Activated CD4-positive, alpha-beta T cell treated with anti-CD3 and anti-CD28 coated beads for 36 hours (primary cell): ENCODE results near the gene CHRD. TPM values are rescaled to one million over a fixed set of nuclear protein-coding genes. Genes with fewer than 3 reads are reported as not detected.

ENCODE experiments used
- ATAC-seq: fragments of 200-7000 bp; cut with Tn5 transposase; one replicate; pipeline ENCODE4 v1.10.0; 2021; ENCODE audit warnings: mild to moderate bottlenecking, moderate library complexity
- CTCF ChIA-PET: fragments of 350-600 bp; sonication (Branson Sonifier 250); formaldehyde crosslinking; loops from one replicate; lab custom pipeline; 2021; ENCODE audit warnings: antibody characterized with exemption; lab: Charles Lee
- POLR2A ChIA-PET: fragments of 350-600 bp; sonication (Branson Sonifier 250); formaldehyde crosslinking; loops from one replicate; lab custom pipeline; 2021; ENCODE audit warnings: antibody characterized with exemption, inconsistent platforms; lab: Charles Lee
- DNase-seq: peaks from one replicate; pipeline ENCODE4 v3.0.0-alpha.2; 2020
- H3K27ac Mint-ChIP-seq: one replicate; pipeline ENCODE4 v1.8.0; 2021; ENCODE audit warnings: mixed read lengths
- H3K27me3 Mint-ChIP-seq: one replicate; pipeline ENCODE4 v1.8.0; 2021; ENCODE audit warnings: mixed read lengths
- H3K36me3 Mint-ChIP-seq: one replicate; pipeline ENCODE4 v1.8.0; 2021; ENCODE audit warnings: low read depth, mixed read lengths
- H3K4me1 Mint-ChIP-seq: one replicate; pipeline ENCODE4 v1.8.0; 2021; ENCODE audit warnings: mixed read lengths
- H3K4me3 Mint-ChIP-seq: one replicate; pipeline ENCODE4 v1.8.0; 2021; ENCODE audit warnings: mild to moderate bottlenecking, moderate library complexity, mixed read lengths
- H3K9me3 Mint-ChIP-seq: one replicate; pipeline ENCODE4 v1.8.0; 2021; ENCODE audit warnings: low read depth, mixed read lengths
- intact Hi-C, 2 experiments: fragments of 100-400 bp; cut with DNase I in 1 of 2; cut with micrococcal nuclease in 1 of 2; formaldehyde crosslinking; loops; one replicate each; pipeline versions ENCODE4 v1.14.2 to v1.15.1; 2022 to 2024; cut with DNase I, micrococcal nuclease
- total RNA-seq, 2 experiments: library from RNA; stranded (reverse); gene quantifications; one replicate each; pipeline ENCODE4 v1.2.3, GENCODE V29; 2021

The CHRD gene
- total RNA-seq, 2 experiments from 2014 or later = 0.23 TPM; not detected in 1

DNA sequence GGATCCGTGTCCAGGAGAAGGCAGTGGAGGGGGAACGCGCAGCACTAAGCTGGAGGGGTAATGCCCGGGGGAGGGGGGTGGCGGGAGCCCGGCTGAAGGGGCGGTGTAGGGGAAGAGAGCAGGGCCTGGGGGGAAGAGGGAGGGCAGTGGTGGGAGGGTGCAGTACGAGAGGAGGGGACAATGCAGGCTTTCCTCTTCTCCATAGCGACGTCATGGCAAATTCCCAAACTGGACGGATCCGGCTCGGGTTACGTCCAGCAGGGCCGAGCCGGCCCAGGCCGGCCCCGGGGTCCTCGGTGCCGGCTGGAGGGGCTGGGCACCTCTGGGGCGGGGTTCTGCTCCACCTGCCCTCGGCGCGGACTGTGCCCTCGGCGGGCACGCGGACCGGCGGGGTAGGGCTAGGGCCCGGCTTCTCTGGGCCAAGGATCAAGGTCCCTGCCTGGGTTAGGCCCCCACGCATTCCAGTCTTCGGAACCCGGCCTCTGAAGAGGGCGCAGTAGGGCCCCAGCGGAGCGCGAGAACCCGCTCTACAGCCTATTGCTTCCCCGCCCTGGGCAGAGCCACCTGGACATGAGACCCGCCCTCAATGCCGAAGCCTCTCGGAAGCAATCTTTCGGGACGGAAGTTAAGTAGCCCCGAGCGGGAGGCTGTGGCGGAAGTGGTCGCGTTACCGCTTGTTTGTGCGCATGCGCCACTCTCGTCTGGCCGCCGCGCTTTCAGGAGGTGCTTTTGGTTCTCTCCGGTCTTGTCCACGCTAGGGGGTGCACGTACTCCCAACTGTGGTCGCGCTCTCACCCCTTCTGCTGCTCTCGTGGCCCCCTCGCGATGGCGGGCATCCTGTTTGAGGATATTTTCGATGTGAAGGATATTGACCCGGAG lies 16.9 kb upstream of the CHRD start:
- H3K4me1 Mint-ChIP-seq = peaks cover 30% of the 10 kb centered on the region

GRCh38 chr3:184366619-184367289 lies 13.1 kb upstream of the CHRD start:
- Mint-ChIP-seq H3K27ac (peak overlapping the region; percentile 19), H3K4me3 (no peak overlapping the region), H3K36me3 (peaks cover 53% of the 10 kb centered on the region), H3K4me1 (peaks cover 31% of the 10 kb centered on the region), H3K27me3 (no peaks in the 10 kb centered on the region), H3K9me3 (no peaks in the 10 kb centered on the region)
- DNase-seq = no peak
- intact Hi-C loops = no loop called here
- CTCF ChIA-PET = interaction anchor here (0.7 kb wide), 1 partner anchor 14 kb away, joined by 3 read pairs; no protein-coding TSS in a partner anchor
- POLR2A ChIA-PET = interaction anchor here (0.7 to 1.1 kb wide), 2 partner anchors 18 to 41 kb away, joined by 3 to 4 read pairs; no protein-coding TSS in a partner anchor
- ATAC-seq = no peak

More for the DNA sequence above, 16.9 kb upstream of the CHRD start:
- peaks cover 38% of the 10 kb centered on the region for H3K36me3 Mint-ChIP-seq
- peak; percentile 97 for DNase-seq
- ChIA-PET CTCF (interaction anchor here (0.7 to 1.8 kb wide), 8 partner anchors 9 to 178 kb away, joined by 3 to 9 read pairs (median 4); partner anchors contain the start of gene FAM131A), POLR2A (interaction anchor here (0.6 kb wide), 1 partner anchor 28 kb away, joined by 4 read pairs; no protein-coding TSS in a partner anchor)
- peak overlapping the region; percentile 98 for H3K4me3 Mint-ChIP-seq
- H3K9me3 Mint-ChIP-seq = no peaks in the 10 kb centered on the region
- peak overlapping the region; percentile 98 for H3K27ac Mint-ChIP-seq
- ATAC-seq = peak; percentile 91
- intact Hi-C loops = loop anchor here (1.0 to 5.0 kb wide), 13 partner anchors 28 to 919 kb away; partner anchors contain the start of genes ALG3 (in 2 of the 2), EIF4G1 (in 2 of the 2), PSMD2 (in 2 of the 2) and VPS8 (in 2 of the 2)
- H3K27me3 Mint-ChIP-seq = no peaks in the 10 kb centered on the region

DNA sequence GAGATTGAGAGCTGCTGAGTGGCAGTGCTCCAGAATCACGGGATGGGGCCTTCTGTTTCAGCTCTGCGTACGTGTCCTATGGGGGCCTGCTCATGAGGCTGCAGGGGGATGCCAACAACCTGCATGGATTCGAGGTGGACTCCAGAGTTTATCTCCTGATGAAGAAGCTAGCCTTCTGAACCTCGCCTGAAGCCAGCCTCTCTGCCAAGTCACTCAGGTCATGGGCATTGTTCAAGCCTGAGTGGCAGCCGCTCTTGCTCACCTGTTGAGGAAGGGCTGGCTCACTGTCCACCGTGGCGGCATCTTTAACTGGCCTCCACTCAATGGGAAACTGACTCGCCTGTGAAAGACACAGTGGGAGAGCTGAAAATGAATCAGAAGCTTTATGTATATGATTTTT lies 11.7 kb upstream of the CHRD start:
- peak overlapping the region; percentile 7 for H3K27ac Mint-ChIP-seq
- ChIA-PET POLR2A (interaction anchor here (0.6 kb wide), 1 partner anchor 25 kb away, joined by 3 read pairs; no protein-coding TSS in a partner anchor), CTCF (interaction anchor here (0.6 to 6.3 kb wide), 3 partner anchors 146 to 197 kb away, joined by 3 to 128 read pairs (median 6); no protein-coding TSS in a partner anchor)
- H3K36me3 Mint-ChIP-seq = peaks cover 53% of the 10 kb centered on the region
- H3K4me1 Mint-ChIP-seq = peaks cover 32% of the 10 kb centered on the region
- no peak overlapping the region for H3K4me3 Mint-ChIP-seq
- intact Hi-C loops = no loop called here
- ATAC-seq (no peak), DNase-seq (no peak)
- H3K9me3 Mint-ChIP-seq = no peaks in the 10 kb centered on the region
- no peaks in the 10 kb centered on the region for H3K27me3 Mint-ChIP-seq

- DNase-seq (no peak), ATAC-seq (no peak)
- intact Hi-C loops = no loop called here
- Mint-ChIP-seq H3K36me3 (peaks cover 47% of the 10 kb centered on the region), H3K4me1 (peaks cover 32% of the 10 kb centered on the region), H3K27ac (peak overlapping the region; percentile 7), H3K4me3 (no peak overlapping the region), H3K9me3 (no peaks in the 10 kb centered on the region), H3K27me3 (no peaks in the 10 kb centered on the region)
- ChIA-PET POLR2A (interaction anchor here (0.6 to 0.8 kb wide), 2 partner anchors 26 to 105 kb away, joined by 3 read pairs; no protein-coding TSS in a partner anchor), CTCF (interaction anchor here (0.6 to 6.3 kb wide), 4 partner anchors 145 to 396 kb away, joined by 3 to 128 read pairs (median 4); no protein-coding TSS in a partner anchor)
These were observed 11.2 kb upstream of the CHRD start for GRCh38 chr3:184368586-184369183.

GRCh38 chr3:184371570-184372018 lies 8.3 kb upstream of the CHRD start:
- DNase-seq (peak; percentile 81), ATAC-seq (peak; percentile 95)
- CTCF ChIA-PET = interaction anchor here (0.6 to 6.3 kb wide), 48 partner anchors 8 to 1349 kb away, joined by 3 to 128 read pairs (median 4); partner anchors contain the start of genes ABCC5, CHRD, DVL3 and EPHB3
- no peaks in the 10 kb centered on the region for H3K9me3 Mint-ChIP-seq
- intact Hi-C loops = loop anchor here (1.0 to 5.0 kb wide), 4 partner anchors 46 to 170 kb away; no protein-coding TSS in a partner anchor
- H3K27me3 Mint-ChIP-seq = peaks cover 3% of the 10 kb centered on the region
- H3K36me3 Mint-ChIP-seq = peaks cover 26% of the 10 kb centered on the region
- H3K27ac Mint-ChIP-seq = no peak overlapping the region
- peaks cover 16% of the 10 kb centered on the region for H3K4me1 Mint-ChIP-seq
- no peak overlapping the region for H3K4me3 Mint-ChIP-seq
- POLR2A ChIA-PET = interaction anchor here (0.7 to 0.8 kb wide), 2 partner anchors 142 to 470 kb away, joined by 3 read pairs; no protein-coding TSS in a partner anchor

DNA sequence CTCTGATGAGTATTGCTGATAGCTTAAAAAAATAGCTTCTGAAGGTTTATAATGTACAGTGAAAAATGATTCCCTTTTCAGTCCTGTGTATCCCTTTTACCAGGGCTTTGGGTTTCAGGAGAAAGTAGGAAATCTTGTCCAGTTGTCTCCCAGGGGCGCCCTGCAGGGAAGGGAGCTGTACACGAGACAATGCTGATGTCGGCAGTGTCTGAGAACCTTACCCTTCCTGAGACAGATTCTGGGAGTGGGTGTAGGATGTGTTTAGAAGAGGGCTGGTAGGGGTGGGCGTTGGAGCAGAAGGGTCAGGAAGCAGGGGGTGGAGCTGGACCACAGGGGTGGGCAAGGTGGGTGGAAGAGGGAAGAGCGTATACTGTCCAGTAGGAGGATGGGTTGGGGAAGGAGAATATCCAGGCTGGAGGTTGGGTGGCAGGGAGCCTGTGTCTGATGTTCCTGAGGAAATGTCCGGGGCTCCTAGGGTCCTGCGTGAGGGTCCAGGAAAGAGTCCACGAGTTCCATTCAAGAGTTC lies 7.5 kb upstream of the CHRD start:
- DNase-seq (no peak), ATAC-seq (no peak)
- Mint-ChIP-seq H3K36me3 (peaks cover 18% of the 10 kb centered on the region), H3K27ac (no peak overlapping the region), H3K4me1 (peaks cover 11% of the 10 kb centered on the region), H3K4me3 (no peak overlapping the region), H3K27me3 (peaks cover 5% of the 10 kb centered on the region), H3K9me3 (no peaks in the 10 kb centered on the region)
- CTCF ChIA-PET = interaction anchor here (0.6 to 6.3 kb wide), 38 partner anchors 8 to 488 kb away, joined by 3 to 128 read pairs (median 5); partner anchors contain the start of genes CHRD, EPHB3 and PARL
- intact Hi-C loops = loop anchor here in 1 of 2 experiments (5.0 kb wide), 1 partner anchor 95 kb away; no protein-coding TSS in a partner anchor
- POLR2A ChIA-PET = no interaction called here

- CTCF ChIA-PET = interaction anchor here (0.6 to 6.3 kb wide), 15 partner anchors 10 to 488 kb away, joined by 3 to 128 read pairs (median 4); partner anchors contain the start of gene PARL
- H3K4me3 Mint-ChIP-seq = no peak overlapping the region
- no peak for DNase-seq
- intact Hi-C loops = loop anchor here in 1 of 2 experiments (5.0 kb wide), 1 partner anchor 94 kb away; no protein-coding TSS in a partner anchor
- POLR2A ChIA-PET = no interaction called here
- no peak for ATAC-seq
- no peak overlapping the region for H3K27ac Mint-ChIP-seq
- H3K36me3 Mint-ChIP-seq = peaks cover 14% of the 10 kb centered on the region
- peaks cover 8% of the 10 kb centered on the region for H3K4me1 Mint-ChIP-seq
- peaks cover 11% of the 10 kb centered on the region for H3K27me3 Mint-ChIP-seq
- H3K9me3 Mint-ChIP-seq = no peaks in the 10 kb centered on the region
These were observed 6.9 kb upstream of the CHRD start for GRCh38 chr3:184372911-184373310.

- no peak overlapping the region for H3K27ac Mint-ChIP-seq
- H3K36me3 Mint-ChIP-seq = peaks cover 11% of the 10 kb centered on the region
- ChIA-PET POLR2A (no interaction called here), CTCF (interaction anchor here (0.8 to 6.3 kb wide), 5 partner anchors 18 to 167 kb away, joined by 3 to 128 read pairs (median 7); no protein-coding TSS in a partner anchor)
- no peaks in the 10 kb centered on the region for H3K9me3 Mint-ChIP-seq
- ATAC-seq = no peak
- peaks cover 15% of the 10 kb centered on the region for H3K27me3 Mint-ChIP-seq
- H3K4me3 Mint-ChIP-seq = no peak overlapping the region
- no peak for DNase-seq
- H3K4me1 Mint-ChIP-seq = peaks cover 5% of the 10 kb centered on the region
- intact Hi-C loops = loop anchor here in 1 of 2 experiments (5.0 kb wide), 1 partner anchor 94 kb away; no protein-coding TSS in a partner anchor
These were observed 6.4 kb upstream of the CHRD start for GRCh38 chr3:184373422-184373821.

GRCh38 chr3:184375747-184376461 lies 4.0 kb upstream of the CHRD start:
- H3K27me3 Mint-ChIP-seq = peaks cover 27% of the 10 kb centered on the region
- H3K4me1 Mint-ChIP-seq = peaks cover 7% of the 10 kb centered on the region
- H3K27ac Mint-ChIP-seq = no peak overlapping the region
- ChIA-PET POLR2A (no interaction called here), CTCF (interaction anchor here (1.4 to 1.5 kb wide), 2 partner anchors 138 to 166 kb away, joined by 4 to 5 read pairs; no protein-coding TSS in a partner anchor)
- H3K9me3 Mint-ChIP-seq = no peaks in the 10 kb centered on the region
- ATAC-seq (no peak), DNase-seq (no peak)
- no peak overlapping the region for H3K4me3 Mint-ChIP-seq
- peaks cover 1% of the 10 kb centered on the region for H3K36me3 Mint-ChIP-seq
- intact Hi-C loops = no loop called here
